ENCODE measurements around the gene STYX. TPM values are rescaled to one million over a fixed set of nuclear protein-coding genes. Genes with fewer than 3 reads are reported as not detected.

The STYX gene
- 6.8 and 9.7 TPM in 2 replicates for total RNA-seq (2014; rRNA removed; shearing (Covaris generic))
- polyA plus RNA-seq (2015; cell fraction: cytosol; rRNA removed): 15.5 and 18.6 TPM in 2 replicates
- polyA plus RNA-seq (2015; cell fraction: nucleus; rRNA removed): 8.6 and 9.0 TPM in 2 replicates

GRCh38 chr14:52729925-52730708 lies at the start of gene STYX:
TSS of gene STYX (plus strand) at chr14:52730166. CDS start at chr14:52730475, 309 bp downstream.
- peak; percentile 96 for DNase-seq (ENCODE audit: low read depth)

GRCh38 chr14:52683985-52684520 lies 45.9 kb upstream of the STYX start:
- no peak for DNase-seq (ENCODE audit: low read depth)

GRCh38 chr14:52686176-52686575 lies 43.8 kb upstream of the STYX start:
- DNase-seq (ENCODE audit: low read depth): no peak

- no peak for DNase-seq (ENCODE audit: low read depth)
These were observed 38.8 kb upstream of the STYX start for GRCh38 chr14:52690983-52691760.

- DNase-seq (ENCODE audit: low read depth): no peak
These were observed 37.6 kb upstream of the STYX start for GRCh38 chr14:52692248-52692962.

- DNase-seq (ENCODE audit: low read depth): no peak
These were observed 36.9 kb upstream of the STYX start for GRCh38 chr14:52693036-52693435.

- DNase-seq (ENCODE audit: low read depth): no peak
These were observed 36.4 kb upstream of the STYX start for GRCh38 chr14:52693532-52693931.

GRCh38 chr14:52694761-52695480 lies 35.0 kb upstream of the STYX start:
- DNase-seq (ENCODE audit: low read depth): peak; percentile 51

- DNase-seq (ENCODE audit: low read depth): peak; percentile 71
These were observed 34.4 kb upstream of the STYX start, which contains the start of gene ERO1A for GRCh38 chr14:52695481-52696091. TSS of gene ERO1A (minus strand) at chr14:52695558. CDS start at chr14:52695481, 77 bp downstream.

- peak; percentile 20 for DNase-seq (ENCODE audit: low read depth)
These were observed 29.2 kb upstream of the STYX start for GRCh38 chr14:52700701-52701172.

- no peak for DNase-seq (ENCODE audit: low read depth)
These were observed 28.7 kb upstream of the STYX start for GRCh38 chr14:52701223-52701622.

GRCh38 chr14:52703225-52703624 lies 26.7 kb upstream of the STYX start:
- peak; percentile 82 for DNase-seq (ENCODE audit: low read depth)

- no peak for DNase-seq (ENCODE audit: low read depth)
These were observed 26.3 kb upstream of the STYX start for GRCh38 chr14:52703664-52704063.

GRCh38 chr14:52706286-52706685 lies 23.7 kb upstream of the STYX start:
- DNase-seq (ENCODE audit: low read depth): peak; percentile 49

GRCh38 chr14:52706724-52707706 lies 23.0 kb upstream of the STYX start, which contains the start of gene PSMC6:
TSS of gene PSMC6 (plus strand) at chr14:52707200. CDS start at chr14:52707220, 20 bp downstream.
- peak; percentile 83 for DNase-seq (ENCODE audit: low read depth)

GRCh38 chr14:52711666-52712065 lies 18.3 kb upstream of the STYX start:
- DNase-seq (ENCODE audit: low read depth): no peak

GRCh38 chr14:52716155-52716554 lies 13.8 kb upstream of the STYX start:
- no peak for DNase-seq (ENCODE audit: low read depth)

- no peak for DNase-seq (ENCODE audit: low read depth)
These were observed 6.2 kb upstream of the STYX start for GRCh38 chr14:52723514-52724359.
